Small intestine (tissue), 7 donors: Measurements from ENCODE around the gene TMEM50B. TPM values are rescaled to one million over a fixed set of nuclear protein-coding genes. Genes with fewer than 3 reads are reported as not detected.
"Not testable (repeated sequence)": the region's sequence is repeated elsewhere in the genome, so short reads cannot be mapped to it uniquely, and the experiment has no call there.

ENCODE experiments used
- DNase-seq, 2 donors: peaks; one replicate each; pipeline versions ENCODE4 v3.0.0 to v3.0.0-alpha.2; 2013
- FAIRE-seq: peaks from 2 replicates; lab custom pipeline; 2012; peaks lifted over from hg19 to GRCh38; lab: Jason Lieb, UNC
- H3K27ac ChIP-seq, 3 donors: one replicate each; pipeline ENCODE4 v1.5.1; 2013; ENCODE audit warnings: low read length in 2 of 3, mild to moderate bottlenecking in 2 of 3, control low read depth in 1 of 3, inconsistent platforms in 1 of 3, low read depth in 1 of 3, moderate library complexity in 1 of 3
- H3K27me3 ChIP-seq, 3 donors: one replicate each; pipeline ENCODE4 v1.6.1; 2013; ENCODE audit warnings: low read length in 3 of 3, inconsistent platforms in 1 of 3; ENCODE audit not compliant: control insufficient read depth in 3 of 3, insufficient read depth in 3 of 3
- H3K36me3 ChIP-seq, 3 donors: one replicate each; pipeline ENCODE4 v1.6.1; 2013; ENCODE audit warnings: low read length in 3 of 3, inconsistent platforms in 1 of 3, low read depth in 1 of 3, mild to moderate bottlenecking in 1 of 3, moderate library complexity in 1 of 3; ENCODE audit not compliant: control insufficient read depth in 3 of 3, insufficient read depth in 2 of 3
- H3K4me1 ChIP-seq, 3 donors: one replicate each; pipeline ENCODE4 v1.6.1; 2013; ENCODE audit warnings: low read length in 2 of 3, inconsistent platforms in 1 of 3, low read depth in 1 of 3, mild to moderate bottlenecking in 1 of 3, moderate library complexity in 1 of 3; ENCODE audit not compliant: control insufficient read depth in 3 of 3, insufficient read depth in 2 of 3
- H3K4me3 ChIP-seq, 3 donors: one replicate each; pipeline ENCODE4 v1.5.1; 2013; ENCODE audit warnings: low read length in 3 of 3, control low read depth in 1 of 3, inconsistent platforms in 1 of 3, low read depth in 1 of 3, mild to moderate bottlenecking in 1 of 3, moderate library complexity in 1 of 3
- H3K9me3 ChIP-seq, 2 donors: one replicate each; pipeline ENCODE4 v1.6.1; 2013; ENCODE audit warnings: low read depth in 1 of 2, low read length in 1 of 2; ENCODE audit not compliant: control insufficient read depth in 2 of 2, insufficient read depth in 1 of 2
- WGBS, 3 donors: extraction: QIAGEN DNeasy Blood & Tissue Kit; methylation state at CpG; one replicate each; pipeline ENCODE4 v1.1.7; 2013; 5-methylcytosine and 5-hydroxymethylcytosine counted together
- polyA plus RNA-seq, 4 donors: library from polyadenylated mRNA; stranded (reverse) in 3 of 4; unstranded in 1 of 4; fragments of 200-250 nt in 3 of 4; fragments of 120-200 nt in 1 of 4; gene quantifications; one replicate each; pipeline versions ENCODE4 v1.2.1 to v1.2.3, GENCODE V29; 2013
- donor health status: healthy with polysubstance abuse.
- donor health status: control.
- donor health status: control.
- donor health status: Bipolar disorder and iron deficiency.
- donor health status: healthy.

TMEM50B gene
- polyA plus RNA-seq, 4 donors: 22.2 to 54.3 (median 50.1) TPM

GRCh38 chr21:33419538-33420123 lies 60.1 kb downstream of the TMEM50B start:
- H3K9me3 ChIP-seq: no peaks in the 10 kb centered on the region
- WGBS, 3 donors: 86 to 95% (median 93%) methylated on average over 12 of the region's 12 CpGs
- no peaks in the 10 kb centered on the region for H3K27me3 ChIP-seq
- peak overlapping the region in 1 of 3 donors; percentile 45 for H3K27ac ChIP-seq
- FAIRE-seq (no peak), DNase-seq (no peak)
- no peak overlapping the region for H3K4me3 ChIP-seq
- H3K36me3 ChIP-seq: peaks cover 8 to 65% (median 8%) of the 10 kb centered on the region in 3 donors
- H3K4me1 ChIP-seq: peaks cover 0 to 12% (median 5%) of the 10 kb centered on the region in 3 donors

GRCh38 chr21:33418691-33419090 lies 61.1 kb downstream of the TMEM50B start:
- no peak for DNase-seq
- no peak for FAIRE-seq
- H3K36me3 ChIP-seq: peaks cover 8 to 63% (median 8%) of the 10 kb centered on the region in 3 donors
- no peaks in the 10 kb centered on the region for H3K27me3 ChIP-seq
- H3K4me1 ChIP-seq: peaks cover 3 to 14% (median 13%) of the 10 kb centered on the region in 3 donors
- no peak overlapping the region for H3K4me3 ChIP-seq
- H3K27ac ChIP-seq: no peak overlapping the region
- H3K9me3 ChIP-seq: no peaks in the 10 kb centered on the region
- WGBS, 3 donors: 74 to 90% (median 88%) methylated on average over 2 of the region's 2 CpGs

GRCh38 chr21:33414926-33415325 lies 64.8 kb downstream of the TMEM50B start:
- 86 to 88% (median 86%) methylated on average over 11 of the region's 11 CpGs for WGBS, 3 donors

GRCh38 chr21:33414068-33414467 lies 65.7 kb downstream of the TMEM50B start:
- peak overlapping the region in 2 of 3 donors; percentile 17 to 93 for H3K27ac ChIP-seq
- 84 to 88% (median 85%) methylated on average over 14 of the region's 14 CpGs for WGBS, 3 donors
- FAIRE-seq: no peak

More at GRCh38 chr21:33414926-33415325, 64.8 kb downstream of the TMEM50B start:
- H3K4me1 ChIP-seq: peaks cover 11 to 45% (median 16%) of the 10 kb centered on the region in 3 donors
- H3K9me3 ChIP-seq: no peaks in the 10 kb centered on the region
- no peak overlapping the region for H3K27ac ChIP-seq
- H3K36me3 ChIP-seq: peaks cover 3 to 62% (median 5%) of the 10 kb centered on the region in 3 donors
- DNase-seq (no peak), FAIRE-seq (no peak)
- no peak overlapping the region for H3K4me3 ChIP-seq
- no peaks in the 10 kb centered on the region for H3K27me3 ChIP-seq

GRCh38 chr21:33412832-33413519 lies 66.8 kb downstream of the TMEM50B start:
- 21 to 45% (median 29%) methylated on average over 9 of the region's 9 CpGs for WGBS, 3 donors
- no peak overlapping the region for H3K4me3 ChIP-seq
- H3K27ac ChIP-seq: peak overlapping the region; percentile 81 to 95 (median 93)
- H3K27me3 ChIP-seq: no peaks in the 10 kb centered on the region
- H3K9me3 ChIP-seq: no peaks in the 10 kb centered on the region
- H3K36me3 ChIP-seq: peaks cover 2 to 54% (median 3%) of the 10 kb centered on the region in 3 donors
- H3K4me1 ChIP-seq: peaks cover 11 to 45% (median 16%) of the 10 kb centered on the region in 3 donors
- FAIRE-seq: no peak
- peak; percentile 73 to 86 for DNase-seq

More at GRCh38 chr21:33414068-33414467, 65.7 kb downstream of the TMEM50B start:
- H3K9me3 ChIP-seq: no peaks in the 10 kb centered on the region
- H3K36me3 ChIP-seq: peaks cover 2 to 57% (median 3%) of the 10 kb centered on the region in 3 donors
- H3K4me1 ChIP-seq: peaks cover 11 to 45% (median 16%) of the 10 kb centered on the region in 3 donors
- no peaks in the 10 kb centered on the region for H3K27me3 ChIP-seq
- no peak for DNase-seq
- no peak overlapping the region for H3K4me3 ChIP-seq

DNA sequence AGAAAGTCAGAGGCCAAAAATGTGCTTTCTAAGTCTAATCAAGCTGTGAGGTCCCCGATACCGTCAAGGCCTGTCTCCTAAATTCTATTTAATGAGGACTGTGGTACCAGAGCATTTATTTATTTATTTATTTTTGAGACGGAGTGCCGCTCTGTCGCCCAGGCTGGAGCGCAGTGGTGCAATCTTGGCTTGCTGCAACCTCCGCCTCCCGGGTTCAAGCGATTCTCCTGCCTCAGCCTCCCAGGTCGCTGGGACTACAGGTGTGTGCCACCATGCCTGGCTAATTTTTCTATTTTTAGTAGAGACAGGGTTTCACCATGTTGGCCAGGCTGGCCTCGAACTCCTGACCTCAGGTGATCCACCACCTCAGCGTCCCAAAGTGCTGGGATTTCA lies 67.3 kb downstream of the TMEM50B start:
- FAIRE-seq: not testable (repeated sequence)
- WGBS, 3 donors: 19 to 65% (median 44%) methylated on average over 12 of the region's 12 CpGs

GRCh38 chr21:33411949-33412430 lies 67.8 kb downstream of the TMEM50B start:
- Histone ChIP-seq H3K27me3 (no peaks in the 10 kb centered on the region), H3K4me1 (peaks cover 10 to 45% (median 14%) of the 10 kb centered on the region in 3 donors), H3K27ac (peak overlapping the region; percentile 81 to 95 (median 93)), H3K36me3 (peaks cover 2 to 50% (median 3%) of the 10 kb centered on the region in 3 donors), H3K9me3 (no peaks in the 10 kb centered on the region), H3K4me3 (no peak overlapping the region)
- FAIRE-seq (no peak), DNase-seq (peak; percentile 86 to 93)
- 13 to 49% (median 36%) methylated on average over 8 of the region's 8 CpGs for WGBS, 3 donors

More for the DNA sequence above, 67.3 kb downstream of the TMEM50B start:
- H3K27me3 ChIP-seq, H3K9me3 ChIP-seq, H3K4me3 ChIP-seq, DNase-seq: not testable (repeated sequence)
- H3K4me1 ChIP-seq: peaks cover 13 to 45% (median 14%) of the 10 kb centered on the region in 3 donors
- H3K27ac ChIP-seq: peak overlapping the region; percentile 81 to 95 (median 93)
- peaks cover 2 to 51% (median 3%) of the 10 kb centered on the region in 3 donors for H3K36me3 ChIP-seq

DNA sequence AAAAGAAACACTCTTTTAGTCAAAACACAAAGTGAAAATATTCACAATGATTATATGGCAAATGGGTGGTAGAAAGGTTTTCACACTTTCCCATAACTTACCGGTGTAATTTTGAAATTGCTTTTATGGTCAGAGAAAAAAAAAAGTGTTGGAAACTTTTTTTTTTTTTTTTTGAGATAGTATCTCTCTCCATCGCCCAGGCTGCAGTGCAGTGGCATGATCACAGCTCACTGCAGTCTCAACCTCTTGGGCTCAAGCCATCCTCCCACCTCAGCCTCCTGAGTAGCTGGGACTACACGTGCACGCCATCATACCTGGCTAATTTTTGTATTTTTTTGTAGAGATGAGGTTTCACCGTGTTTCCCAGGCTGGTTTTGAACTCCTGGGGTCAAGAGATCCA lies 73.3 kb downstream of the TMEM50B start:
- Histone ChIP-seq H3K9me3 (no peaks in the 10 kb centered on the region), H3K27me3 (no peaks in the 10 kb centered on the region), H3K27ac (peak overlapping the region in 1 of 3 donors; percentile 93), H3K36me3 (peaks cover 0 to 33% (median 0%) of the 10 kb centered on the region in 3 donors), H3K4me3 (no peak overlapping the region), H3K4me1 (peaks cover 6 to 26% (median 12%) of the 10 kb centered on the region in 3 donors)
- DNase-seq (no peak), FAIRE-seq (no peak)
- 54 to 57% (median 56%) methylated on average over 5 of the region's 5 CpGs for WGBS, 3 donors
